ENCODE measurements around the gene TNFRSF6B.

Gene TNFRSF6B

GRCh38 chr20:63697868-63698545 is 1.6 kb downstream of the TNFRSF6B start:
- DNase-seq (ENCODE audit: low read depth): no peak

GRCh38 chr20:63698739-63699465 is 2.5 kb downstream of the TNFRSF6B start:
- DNase-seq (ENCODE audit: low read depth): no peak

GRCh38 chr20:63699466-63700198 is 3.2 kb downstream of the TNFRSF6B start:
- no peak for DNase-seq (ENCODE audit: low read depth)

- no peak for DNase-seq (ENCODE audit: low read depth)
Measured at GRCh38 chr20:63700199-63701050, 4.0 kb downstream of the TNFRSF6B start.

GRCh38 chr20:63701051-63701328 is 4.5 kb downstream of the TNFRSF6B start:
- DNase-seq (ENCODE audit: low read depth): no peak

- DNase-seq (ENCODE audit: low read depth): no peak
Measured at GRCh38 chr20:63701329-63702035, 5.0 kb downstream of the TNFRSF6B start.

- no peak for DNase-seq (ENCODE audit: low read depth)
Measured at GRCh38 chr20:63702036-63702665, 5.7 kb downstream of the TNFRSF6B start.

- no peak for DNase-seq (ENCODE audit: low read depth)
Measured at GRCh38 chr20:63702751-63703470, 6.5 kb downstream of the TNFRSF6B start.

- DNase-seq (ENCODE audit: low read depth): no peak
Measured at GRCh38 chr20:63703471-63703975, 7.1 kb downstream of the TNFRSF6B start.

GRCh38 chr20:63703976-63704748 is 7.7 kb downstream of the TNFRSF6B start:
- no peak for DNase-seq (ENCODE audit: low read depth)

GRCh38 chr20:63704749-63705117 is 8.3 kb downstream of the TNFRSF6B start:
- DNase-seq (ENCODE audit: low read depth): no peak

GRCh38 chr20:63705232-63706026 is 9.0 kb downstream of the TNFRSF6B start:
- no peak for DNase-seq (ENCODE audit: low read depth)

GRCh38 chr20:63706027-63706695 is 9.7 kb downstream of the TNFRSF6B start:
- no peak for DNase-seq (ENCODE audit: low read depth)

GRCh38 chr20:63706852-63707557 is 10.6 kb downstream of the TNFRSF6B start:
- no peak for DNase-seq (ENCODE audit: low read depth)

GRCh38 chr20:63707558-63708300 is 11.3 kb downstream of the TNFRSF6B start, which contains the start of the genes ARFRP1 and ZGPAT:
TSS of gene ARFRP1 (minus strand) at chr20:63707976. CDS start at chr20:63707091, 885 bp downstream.
TSS of gene ZGPAT (plus strand) at chr20:63708039. CDS start at chr20:63708581, 542 bp downstream.
- DNase-seq (ENCODE audit: low read depth): peak; percentile 73
